Mesothelial cell of epicardium (in vitro differentiated cells): ENCODE measurements around the gene MYO3A. TPM values are rescaled to one million over a fixed set of nuclear protein-coding genes. Genes with fewer than 3 reads are reported as not detected.
"Not testable (repeated sequence)": the region's sequence is repeated elsewhere in the genome, so short reads cannot be mapped to it uniquely, and the experiment has no call there.

Experiments used
- DNase-seq, 2 experiments: peaks; one replicate each; pipeline ENCODE4 v3.0.0; 2021; ENCODE audit warnings: low spot score in 2 of 2; ENCODE audit not compliant: unreplicated experiment in 2 of 2
- H3K27ac Mint-ChIP-seq: 2 replicates; pipeline ENCODE4 v1.8.0; 2021; ENCODE audit warnings: mixed read lengths
- H3K27me3 Mint-ChIP-seq: 2 replicates; pipeline ENCODE4 v1.8.0; 2021; ENCODE audit warnings: low read depth, mixed read lengths
- H3K36me3 Mint-ChIP-seq: 2 replicates; pipeline ENCODE4 v1.8.0; 2021; ENCODE audit warnings: mixed read lengths
- H3K4me1 Mint-ChIP-seq: 2 replicates; pipeline ENCODE4 v1.8.0; 2021; ENCODE audit warnings: mixed read lengths
- H3K4me3 Mint-ChIP-seq: 2 replicates; pipeline ENCODE4 v1.8.0; 2021; ENCODE audit warnings: mild to moderate bottlenecking, moderate library complexity, mixed read lengths
- H3K9me3 Mint-ChIP-seq: 2 replicates; pipeline ENCODE4 v1.8.0; 2021; ENCODE audit warnings: mixed read lengths
- CTCF ChIP-seq: fragments of 200-600 bp; sonication (generic); IDR thresholded peaks from one replicate; pipeline ENCODE4 v1.5.0; 2021; ENCODE audit warnings: antibody characterized with exemption; ENCODE audit not compliant: unreplicated experiment
- total RNA-seq: library from RNA; stranded (reverse); gene quantifications from 3 replicates; pipeline ENCODE4 v1.2.1, GENCODE V29; 2021

MYO3A gene
- total RNA-seq, 1 donor from 2014 or later: 4.7 TPM

- H3K4me3 Mint-ChIP-seq: no peak overlapping the region
- no peaks in the 10 kb centered on the region for H3K27me3 Mint-ChIP-seq
- H3K36me3 Mint-ChIP-seq: no peaks in the 10 kb centered on the region
- H3K4me1 Mint-ChIP-seq: no peaks in the 10 kb centered on the region
- TF ChIP-seq CTCF: no peak
- DNase-seq: no peak
- H3K27ac Mint-ChIP-seq: no peak overlapping the region
- H3K9me3 Mint-ChIP-seq: peaks cover 9% of the 10 kb centered on the region
These were observed 161.8 kb downstream of the MYO3A start for GRCh38 chr10:26095781-26096180.

- not testable (repeated sequence) for H3K4me1 Mint-ChIP-seq, H3K36me3 Mint-ChIP-seq, DNase-seq, H3K27ac Mint-ChIP-seq, H3K4me3 Mint-ChIP-seq, H3K27me3 Mint-ChIP-seq
- peaks cover 19% of the 10 kb centered on the region for H3K9me3 Mint-ChIP-seq
These were observed 163.5 kb downstream of the MYO3A start for GRCh38 chr10:26097549-26097948.

GRCh38 chr10:26112532-26112931 is 178.5 kb downstream of the MYO3A start:
- H3K27ac Mint-ChIP-seq: no peak overlapping the region
- no peak for DNase-seq
- no peaks in the 10 kb centered on the region for H3K27me3 Mint-ChIP-seq
- H3K4me1 Mint-ChIP-seq: no peaks in the 10 kb centered on the region
- no peaks in the 10 kb centered on the region for H3K9me3 Mint-ChIP-seq
- H3K36me3 Mint-ChIP-seq: no peaks in the 10 kb centered on the region
- no peak overlapping the region for H3K4me3 Mint-ChIP-seq
- TF ChIP-seq CTCF: no peak

- Mint-ChIP-seq H3K4me3 (no peak overlapping the region), H3K27me3 (no peaks in the 10 kb centered on the region), H3K36me3 (peaks cover 4% of the 10 kb centered on the region), H3K9me3 (peaks cover 16% of the 10 kb centered on the region), H3K4me1 (no peaks in the 10 kb centered on the region), H3K27ac (no peak overlapping the region)
- no peak for TF ChIP-seq CTCF
- DNase-seq: no peak
These were observed 204.6 kb downstream of the MYO3A start for GRCh38 chr10:26138613-26139012.

GRCh38 chr10:26156019-26156418 is 222.0 kb downstream of the MYO3A start:
- no peak for TF ChIP-seq CTCF
- Mint-ChIP-seq H3K36me3 (peaks cover 5% of the 10 kb centered on the region), H3K9me3 (peaks cover 8% of the 10 kb centered on the region), H3K27me3 (no peaks in the 10 kb centered on the region), H3K4me3 (no peak overlapping the region), H3K27ac (no peak overlapping the region), H3K4me1 (no peaks in the 10 kb centered on the region)
- DNase-seq: no peak

GRCh38 chr10:26157734-26158133 is 223.7 kb downstream of the MYO3A start:
- DNase-seq: no peak
- no peak overlapping the region for H3K4me3 Mint-ChIP-seq
- no peaks in the 10 kb centered on the region for H3K36me3 Mint-ChIP-seq
- no peak for TF ChIP-seq CTCF
- no peak overlapping the region for H3K27ac Mint-ChIP-seq
- no peaks in the 10 kb centered on the region for H3K4me1 Mint-ChIP-seq
- no peaks in the 10 kb centered on the region for H3K27me3 Mint-ChIP-seq
- H3K9me3 Mint-ChIP-seq: no peaks in the 10 kb centered on the region
